KOPT-K1 (cell line): ENCODE results near the gene PIK3C3.
"Not testable (repeated sequence)": the region's sequence is repeated elsewhere in the genome, so short reads cannot be mapped to it uniquely, and the experiment has no call there.

ENCODE experiments used
- H3K27ac ChIP-seq: fragments of 200-600 bp; sonication (generic); 2 replicates; pipeline ENCODE4 v1.5.1; 2016; ENCODE audit warnings: antibody characterized with exemption, mild to moderate bottlenecking, low read depth, low read length; ENCODE audit not compliant: poor library complexity, severe bottlenecking
- H3K36me3 ChIP-seq: fragments of 200-600 bp; sonication (generic); 2 replicates; pipeline ENCODE4 v1.5.1; 2017; ENCODE audit warnings: antibody characterized with exemption, mild to moderate bottlenecking, low read length, moderate library complexity; ENCODE audit not compliant: insufficient read depth
- H3K9me3 ChIP-seq: fragments of 200-600 bp; sonication (generic); 2 replicates; pipeline ENCODE4 v1.5.1; 2017; ENCODE audit warnings: antibody characterized with exemption, low read length, mild to moderate bottlenecking; ENCODE audit not compliant: insufficient read depth, poor library complexity, severe bottlenecking

The PIK3C3 gene

GRCh38 chr18:42025491-42025890 lies 70.5 kb downstream of the PIK3C3 start:
- Histone ChIP-seq H3K27ac (no peak overlapping the region), H3K9me3 (no peaks in the 10 kb centered on the region), H3K36me3 (peaks cover 41% of the 10 kb centered on the region)

- H3K27ac ChIP-seq: no peak overlapping the region
- no peaks in the 10 kb centered on the region for H3K9me3 ChIP-seq
- H3K36me3 ChIP-seq: peaks cover 41% of the 10 kb centered on the region
Measured at GRCh38 chr18:42025974-42026625, 71.1 kb downstream of the PIK3C3 start.

GRCh38 chr18:42028247-42028832 lies 73.3 kb downstream of the PIK3C3 start:
- Histone ChIP-seq H3K27ac (no peak overlapping the region), H3K36me3 (peaks cover 44% of the 10 kb centered on the region), H3K9me3 (no peaks in the 10 kb centered on the region)

- Histone ChIP-seq H3K36me3 (peaks cover 51% of the 10 kb centered on the region), H3K27ac (no peak overlapping the region), H3K9me3 (no peaks in the 10 kb centered on the region)
Measured at GRCh38 chr18:42029092-42029491, 74.1 kb downstream of the PIK3C3 start.

GRCh38 chr18:42030586-42031182 lies 75.7 kb downstream of the PIK3C3 start:
- H3K9me3 ChIP-seq: no peaks in the 10 kb centered on the region
- H3K36me3 ChIP-seq: peaks cover 67% of the 10 kb centered on the region
- H3K27ac ChIP-seq: no peak overlapping the region

- Histone ChIP-seq H3K27ac (no peak overlapping the region), H3K9me3 (no peaks in the 10 kb centered on the region), H3K36me3 (peaks cover 77% of the 10 kb centered on the region)
Measured at GRCh38 chr18:42032447-42032846, 77.4 kb downstream of the PIK3C3 start.

- H3K36me3 ChIP-seq: peaks cover 85% of the 10 kb centered on the region
- H3K27ac ChIP-seq: no peak overlapping the region
- no peaks in the 10 kb centered on the region for H3K9me3 ChIP-seq
Measured at GRCh38 chr18:42033137-42033810, 78.2 kb downstream of the PIK3C3 start.

GRCh38 chr18:42038936-42039335 lies 83.9 kb downstream of the PIK3C3 start:
- Histone ChIP-seq H3K27ac (no peak overlapping the region), H3K9me3 (no peaks in the 10 kb centered on the region), H3K36me3 (peaks cover 72% of the 10 kb centered on the region)

- H3K36me3 ChIP-seq: peaks cover 72% of the 10 kb centered on the region
- no peaks in the 10 kb centered on the region for H3K9me3 ChIP-seq
- no peak overlapping the region for H3K27ac ChIP-seq
Measured at GRCh38 chr18:42039396-42039795, 84.4 kb downstream of the PIK3C3 start.

- Histone ChIP-seq H3K9me3 (no peaks in the 10 kb centered on the region), H3K27ac (no peak overlapping the region), H3K36me3 (peaks cover 65% of the 10 kb centered on the region)
Measured at GRCh38 chr18:42041793-42042192, 86.8 kb downstream of the PIK3C3 start.

- Histone ChIP-seq H3K9me3 (no peaks in the 10 kb centered on the region), H3K27ac (no peak overlapping the region), H3K36me3 (peaks cover 60% of the 10 kb centered on the region)
Measured at GRCh38 chr18:42045346-42045745, 90.3 kb downstream of the PIK3C3 start.

GRCh38 chr18:42047721-42048120 lies 92.7 kb downstream of the PIK3C3 start:
- Histone ChIP-seq H3K36me3 (peaks cover 49% of the 10 kb centered on the region), H3K27ac (no peak overlapping the region), H3K9me3 (no peaks in the 10 kb centered on the region)

GRCh38 chr18:42048158-42048557 lies 93.1 kb downstream of the PIK3C3 start:
- Histone ChIP-seq H3K9me3 (no peaks in the 10 kb centered on the region), H3K36me3 (peaks cover 49% of the 10 kb centered on the region), H3K27ac (no peak overlapping the region)

- H3K9me3 ChIP-seq, H3K27ac ChIP-seq: not testable (repeated sequence)
- peaks cover 42% of the 10 kb centered on the region for H3K36me3 ChIP-seq
Measured at GRCh38 chr18:42049536-42049935, 94.5 kb downstream of the PIK3C3 start.

GRCh38 chr18:42051411-42051810 lies 96.4 kb downstream of the PIK3C3 start:
- Histone ChIP-seq H3K36me3 (peaks cover 34% of the 10 kb centered on the region), H3K27ac (no peak overlapping the region), H3K9me3 (no peaks in the 10 kb centered on the region)
